Fibroblast of pulmonary artery (primary cell): ENCODE results near the gene CRYBA4.

Experiments
- DNase-seq: peaks from one replicate; pipeline ENCODE4 v3.0.0-alpha.2; 2010; ENCODE audit warnings: low read depth
- H3K4me3 ChIP-seq: replicated peaks from 2 replicates; pipeline ENCODE4 v1.5.1; 2011; ENCODE audit warnings: low read depth, mild to moderate bottlenecking, control low read depth, low read length, moderate library complexity
- TF ChIP-seq, protein P1 (sequence below): IDR thresholded peaks from 2 replicates; pipeline ENCODE4 v1.5.1; 2011; ENCODE audit warnings: mild to moderate bottlenecking, control low read depth, low read length, inconsistent platforms; ENCODE audit errors: missing control alignments

The CRYBA4 gene

DNA sequence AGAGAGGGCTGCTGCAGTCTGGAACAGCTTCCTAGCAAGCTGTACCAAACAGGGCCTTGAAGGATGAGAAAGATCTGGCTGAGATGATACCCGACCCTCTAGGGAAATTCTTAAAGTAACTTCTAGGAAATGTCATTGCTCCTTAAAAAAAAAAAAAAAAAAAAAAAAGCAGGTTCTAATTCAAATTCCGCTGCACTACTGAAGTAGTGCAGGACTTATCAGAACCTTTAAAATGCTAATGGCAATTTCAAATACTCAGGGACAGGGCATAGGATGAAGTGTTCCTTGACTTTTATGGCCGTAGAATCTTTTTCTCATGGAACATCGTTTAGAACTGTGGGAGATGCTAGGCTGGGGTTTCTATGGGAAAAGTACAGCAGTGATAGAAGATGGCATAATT, 48.7 kb downstream of the CRYBA4 start:
- no peak overlapping the region for H3K4me3 ChIP-seq
- TF ChIP-seq, protein P1, sequence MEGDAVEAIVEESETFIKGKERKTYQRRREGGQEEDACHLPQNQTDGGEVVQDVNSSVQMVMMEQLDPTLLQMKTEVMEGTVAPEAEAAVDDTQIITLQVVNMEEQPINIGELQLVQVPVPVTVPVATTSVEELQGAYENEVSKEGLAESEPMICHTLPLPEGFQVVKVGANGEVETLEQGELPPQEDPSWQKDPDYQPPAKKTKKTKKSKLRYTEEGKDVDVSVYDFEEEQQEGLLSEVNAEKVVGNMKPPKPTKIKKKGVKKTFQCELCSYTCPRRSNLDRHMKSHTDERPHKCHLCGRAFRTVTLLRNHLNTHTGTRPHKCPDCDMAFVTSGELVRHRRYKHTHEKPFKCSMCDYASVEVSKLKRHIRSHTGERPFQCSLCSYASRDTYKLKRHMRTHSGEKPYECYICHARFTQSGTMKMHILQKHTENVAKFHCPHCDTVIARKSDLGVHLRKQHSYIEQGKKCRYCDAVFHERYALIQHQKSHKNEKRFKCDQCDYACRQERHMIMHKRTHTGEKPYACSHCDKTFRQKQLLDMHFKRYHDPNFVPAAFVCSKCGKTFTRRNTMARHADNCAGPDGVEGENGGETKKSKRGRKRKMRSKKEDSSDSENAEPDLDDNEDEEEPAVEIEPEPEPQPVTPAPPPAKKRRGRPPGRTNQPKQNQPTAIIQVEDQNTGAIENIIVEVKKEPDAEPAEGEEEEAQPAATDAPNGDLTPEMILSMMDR, result no peak

DNA sequence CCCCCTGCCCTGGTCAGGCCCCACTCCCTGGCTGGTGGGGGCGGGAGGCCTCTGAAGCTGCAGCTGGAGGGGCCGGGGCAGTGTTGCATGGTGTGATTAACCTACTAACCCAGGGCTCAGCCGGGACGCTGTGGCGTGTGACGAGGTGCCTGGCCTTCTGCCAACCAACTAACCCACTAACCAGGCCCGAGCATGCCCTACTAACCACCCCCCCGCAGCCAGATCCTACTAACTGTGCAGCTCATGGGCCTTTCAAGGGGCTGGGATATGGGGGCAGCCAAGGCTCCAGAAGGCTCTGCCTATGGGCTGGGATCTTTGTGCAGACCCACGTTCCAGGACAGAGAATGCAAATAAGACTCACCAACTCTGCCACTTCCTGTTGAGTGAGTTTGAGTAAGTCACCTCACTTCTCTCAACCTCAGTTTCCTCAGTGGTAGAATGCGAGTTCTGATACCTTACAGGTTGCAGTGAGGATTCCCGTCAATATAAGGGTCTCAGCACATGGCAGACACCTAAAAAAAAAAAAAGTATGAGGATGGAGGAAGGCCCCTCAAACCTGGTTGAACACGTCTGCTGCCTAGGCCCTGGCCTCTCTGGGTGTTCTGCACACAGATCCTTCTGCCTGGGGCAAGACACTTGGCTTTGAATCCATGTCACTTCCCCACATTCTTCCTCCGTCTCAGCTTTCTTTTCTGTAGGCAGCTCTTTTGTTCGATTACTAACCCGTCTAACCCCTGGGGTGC, 49.7 kb downstream of the CRYBA4 start:
- DNase-seq, result no peak
- H3K4me3 ChIP-seq, result no peak overlapping the region
- TF ChIP-seq, protein P1, result no peak

More for the DNA sequence above, 48.7 kb downstream of the CRYBA4 start:
- DNase-seq, result no peak

DNA sequence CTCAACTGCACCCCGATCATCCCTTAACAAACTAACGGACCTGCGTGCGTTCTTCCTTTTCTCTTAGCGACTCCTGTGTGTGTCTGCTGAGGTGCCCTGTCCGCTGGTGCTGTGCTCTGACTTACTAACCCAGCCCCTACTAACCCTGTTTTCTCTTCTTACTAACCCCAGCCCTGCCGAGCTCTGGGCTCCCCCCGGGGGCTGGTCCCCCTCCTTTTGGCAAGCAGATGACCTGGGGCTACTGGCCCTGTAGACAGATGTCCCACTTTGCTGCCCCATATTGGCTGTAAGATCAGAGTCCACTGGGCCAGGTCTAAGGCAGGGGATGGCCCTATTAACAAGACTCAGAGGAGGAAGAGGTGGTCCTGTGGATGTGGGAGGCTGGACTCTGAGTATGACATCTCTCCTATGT, 50.3 kb downstream of the CRYBA4 start:
- H3K4me3 ChIP-seq, result peak overlapping the region; percentile 84
- no peak for DNase-seq
- TF ChIP-seq, protein P1, result no peak

DNA sequence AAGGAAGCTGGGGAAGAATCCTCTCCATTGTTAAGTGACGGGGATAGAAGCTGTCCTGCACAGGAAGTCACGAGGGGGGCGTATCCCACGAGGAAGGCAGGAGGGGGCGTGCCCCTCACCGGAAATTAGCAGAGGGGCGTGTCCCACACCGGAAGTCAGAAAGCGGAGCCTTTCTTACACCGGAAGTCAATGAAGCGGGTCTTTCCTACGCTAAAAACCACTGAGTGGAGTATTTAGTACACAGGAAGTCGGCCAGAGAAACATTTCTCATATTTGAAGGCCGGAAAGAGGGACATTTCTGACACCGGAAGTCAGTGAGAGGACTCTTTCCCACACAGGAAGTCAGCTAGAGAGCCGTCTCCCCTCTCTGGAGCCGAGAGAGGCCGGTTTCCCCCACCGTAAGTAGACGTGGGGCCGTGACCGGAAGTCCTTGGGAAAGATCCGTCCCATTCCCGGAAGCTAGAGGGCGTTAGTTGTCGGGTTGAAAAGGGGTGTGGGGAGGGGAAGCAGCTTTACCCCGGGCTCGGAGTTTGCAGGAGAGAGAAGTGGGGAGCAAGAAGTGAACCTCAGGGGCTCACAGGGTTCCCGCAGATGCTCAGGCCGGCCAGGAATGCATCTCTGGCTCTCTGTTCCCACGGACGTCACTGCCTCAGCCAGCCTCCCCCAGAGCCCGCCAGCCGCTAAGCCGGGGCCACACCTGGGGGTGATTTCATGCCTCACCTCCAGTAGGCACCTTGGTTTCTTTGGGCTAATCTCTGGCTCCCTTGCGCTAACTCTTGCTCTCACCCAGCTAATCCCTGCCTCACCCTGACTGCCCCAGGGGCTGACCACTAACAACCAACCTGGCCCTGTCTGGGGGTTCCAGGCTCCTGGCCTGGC, 51.1 kb downstream of the CRYBA4 start:
- TF ChIP-seq, protein P1, result peak; percentile 43
- peak; percentile 95 for DNase-seq
- peak overlapping the region; percentile 84 for H3K4me3 ChIP-seq

DNA sequence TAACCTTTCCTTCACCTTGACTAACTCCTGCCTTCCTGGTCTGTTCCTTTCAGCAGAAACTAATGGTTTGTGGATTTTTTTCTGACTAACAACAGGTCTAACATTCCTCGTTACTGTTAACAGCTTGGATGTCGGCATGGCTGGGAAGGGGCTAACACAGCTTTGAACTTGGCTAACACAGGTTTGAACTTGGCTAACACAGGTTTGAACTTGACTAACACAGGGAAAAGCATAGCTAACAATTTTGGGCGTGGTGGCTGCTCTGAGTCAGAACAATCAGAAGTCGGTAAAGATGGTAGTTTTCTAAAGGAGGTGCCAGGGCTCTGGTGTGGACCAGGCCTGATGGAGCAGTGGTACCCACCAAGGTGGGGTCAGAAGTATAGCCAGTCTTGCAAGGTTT, 51.7 kb downstream of the CRYBA4 start:
- DNase-seq, result peak; percentile 27
- H3K4me3 ChIP-seq, result peak overlapping the region; percentile 84
- TF ChIP-seq, protein P1, result no peak

DNA sequence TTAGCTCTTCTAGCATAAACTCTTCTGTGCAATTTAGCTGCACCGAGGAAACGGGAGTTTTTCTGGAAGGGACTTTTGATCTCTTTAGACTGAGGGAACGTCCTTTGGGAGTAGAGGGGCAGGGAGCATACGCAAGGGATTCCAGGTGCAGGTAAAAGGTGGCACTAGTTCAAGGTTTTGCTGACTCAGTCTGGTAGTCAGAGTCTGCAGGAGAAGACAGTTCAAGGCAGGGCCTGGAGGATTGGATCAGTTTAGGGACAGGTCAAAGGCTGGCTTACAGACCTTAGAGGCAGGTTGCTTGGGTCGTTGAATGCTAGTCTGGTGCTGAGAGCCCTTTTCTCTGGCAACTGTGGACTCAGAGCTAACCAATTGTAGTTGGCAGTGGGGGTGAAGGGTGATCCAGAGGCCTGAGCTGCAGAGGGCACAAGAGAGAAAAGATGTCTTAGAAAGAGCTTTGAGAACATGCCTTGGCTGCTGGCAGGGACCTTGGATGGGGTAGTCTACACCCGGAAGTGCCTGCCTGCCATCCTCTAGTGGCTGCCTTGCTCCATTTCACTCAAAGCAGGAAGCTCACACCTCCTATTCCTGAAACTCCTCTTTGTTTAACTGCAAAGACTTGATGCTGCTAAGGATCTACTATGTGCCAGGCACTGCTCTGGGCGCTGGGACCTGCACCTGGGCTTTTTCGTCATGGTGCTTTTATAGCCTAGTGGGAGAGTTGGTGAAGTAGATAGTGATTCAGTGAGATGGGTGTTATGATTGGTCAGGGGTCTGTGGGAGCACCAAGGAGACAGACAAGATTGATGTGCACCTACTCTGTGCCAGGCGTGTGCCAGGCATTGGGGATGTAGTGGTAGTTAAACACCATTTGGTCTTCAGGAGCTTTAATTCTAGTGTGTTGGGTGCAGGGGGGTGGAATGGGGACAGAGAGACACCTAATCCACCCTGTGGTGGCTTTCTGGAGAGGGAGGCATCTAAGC, 52.7 kb downstream of the CRYBA4 start:
- H3K4me3 ChIP-seq, result peak overlapping the region; percentile 84
- no peak for DNase-seq
- TF ChIP-seq, protein P1, result no peak
